GM21390 (cell line): ENCODE results near the gene LGR6.

Experiments
- ATAC-seq: cut with Tn5 transposase; IDR thresholded peaks from one replicate; pipeline ENCODE4 v1.9.1; 2021; ENCODE audit not compliant: unreplicated experiment

Gene LGR6

DNA sequence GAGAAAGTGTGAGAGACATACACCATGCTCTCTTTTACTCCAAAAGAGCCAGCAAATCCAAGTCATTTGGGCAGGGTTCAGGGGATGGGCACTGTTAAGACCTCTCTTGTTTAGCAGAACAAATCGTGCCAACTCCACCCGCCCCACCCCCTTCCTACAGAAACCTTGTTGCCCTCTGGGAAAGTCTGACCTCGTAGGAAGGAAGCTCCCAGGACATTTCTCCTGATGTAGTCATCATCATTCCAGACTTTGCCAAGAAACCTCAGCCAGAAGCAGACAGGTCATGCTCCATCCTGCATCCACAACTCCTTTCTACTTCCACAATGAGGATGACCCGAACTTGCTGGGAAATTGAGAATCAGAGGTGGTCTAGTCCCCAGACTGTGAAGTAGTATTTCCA lies 90.4 kb downstream of the LGR6 start:
- no peak for ATAC-seq

DNA sequence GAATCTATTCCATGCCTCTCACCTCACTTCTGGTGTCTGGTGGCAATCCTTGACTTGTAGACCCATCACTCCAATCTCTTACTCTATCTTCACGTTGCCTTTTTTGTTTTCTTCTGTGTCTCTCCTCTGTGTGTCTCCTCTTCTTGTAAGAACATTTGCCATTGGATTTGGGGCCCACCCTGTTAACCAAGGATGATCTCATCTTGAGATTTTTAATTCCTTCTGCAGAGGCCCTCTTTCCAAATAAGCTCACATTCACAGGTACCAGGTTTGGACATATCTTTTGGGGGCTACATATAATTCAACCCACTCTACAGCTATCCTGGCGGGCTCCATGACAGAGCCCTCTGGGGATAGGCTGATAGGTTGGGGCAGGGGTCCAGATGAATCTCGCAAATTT lies 92.3 kb downstream of the LGR6 start:
- ATAC-seq = no peak

- ATAC-seq = no peak
These were observed 93.1 kb downstream of the LGR6 start for GRCh38 chr1:202286622-202287097.

DNA sequence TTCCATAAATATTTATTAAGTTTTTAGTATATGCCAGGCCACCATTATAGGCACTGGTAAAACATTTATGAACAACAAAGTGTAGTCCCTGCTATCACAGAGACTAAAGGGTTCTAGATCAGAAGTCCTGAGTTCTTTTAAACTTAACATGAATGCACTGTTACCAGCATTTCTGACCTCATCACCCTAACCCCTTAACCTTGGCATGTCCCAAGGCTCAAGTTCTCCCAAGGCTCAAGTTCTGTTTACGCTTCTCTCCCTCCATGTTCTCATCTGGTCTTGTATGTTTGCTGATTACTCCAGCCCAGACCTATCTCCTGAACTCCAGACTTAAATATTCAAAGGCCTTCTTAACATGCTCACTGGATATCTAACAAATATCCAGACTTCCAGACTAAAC lies 93.6 kb downstream of the LGR6 start:
- no peak for ATAC-seq

- no peak for ATAC-seq
These were observed 94.6 kb downstream of the LGR6 start for GRCh38 chr1:202288177-202288576.

DNA sequence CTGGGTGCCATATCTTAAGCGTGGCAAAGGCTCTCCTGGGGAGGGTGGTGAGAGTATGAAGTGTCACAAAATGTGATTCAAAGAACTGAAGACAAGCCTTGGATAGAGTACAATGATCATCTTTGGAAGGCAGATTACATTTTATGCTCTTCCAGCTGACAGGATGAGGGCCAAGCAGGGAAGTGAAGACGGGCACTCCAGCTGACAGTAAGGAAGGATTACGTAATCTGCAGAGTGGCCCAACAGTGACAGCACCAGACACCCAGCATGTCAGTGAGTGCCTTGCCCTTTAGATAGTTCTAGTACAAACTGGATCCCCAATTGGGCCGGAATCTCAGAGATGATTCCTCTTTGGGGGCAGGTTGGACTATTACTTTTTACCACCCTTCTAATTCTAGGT lies 95.4 kb downstream of the LGR6 start:
- no peak for ATAC-seq

DNA sequence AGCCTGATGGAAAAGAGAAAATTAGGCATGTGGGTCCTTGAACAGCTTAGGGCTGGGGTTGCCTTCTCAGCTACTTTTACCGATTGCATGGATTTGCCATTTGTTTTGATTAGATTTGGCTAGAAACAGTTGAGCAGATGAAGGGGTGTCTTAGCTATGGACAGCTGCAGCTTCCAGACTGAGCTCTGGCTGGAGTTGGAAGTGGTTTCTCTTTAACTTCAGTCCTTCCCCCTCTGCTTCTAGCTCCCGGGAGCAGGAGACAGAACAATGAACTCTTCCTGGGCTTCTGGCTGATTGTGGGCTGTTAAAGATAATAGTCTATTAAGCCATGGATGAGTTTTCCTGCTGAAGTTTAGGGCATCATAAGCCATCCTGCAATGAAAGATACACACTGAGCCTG lies 97.4 kb downstream of the LGR6 start:
- ATAC-seq = no peak

- ATAC-seq = no peak
These were observed 98.5 kb downstream of the LGR6 start for GRCh38 chr1:202291961-202292712.

- no peak for ATAC-seq
These were observed 99.2 kb downstream of the LGR6 start for GRCh38 chr1:202292773-202293172.

DNA sequence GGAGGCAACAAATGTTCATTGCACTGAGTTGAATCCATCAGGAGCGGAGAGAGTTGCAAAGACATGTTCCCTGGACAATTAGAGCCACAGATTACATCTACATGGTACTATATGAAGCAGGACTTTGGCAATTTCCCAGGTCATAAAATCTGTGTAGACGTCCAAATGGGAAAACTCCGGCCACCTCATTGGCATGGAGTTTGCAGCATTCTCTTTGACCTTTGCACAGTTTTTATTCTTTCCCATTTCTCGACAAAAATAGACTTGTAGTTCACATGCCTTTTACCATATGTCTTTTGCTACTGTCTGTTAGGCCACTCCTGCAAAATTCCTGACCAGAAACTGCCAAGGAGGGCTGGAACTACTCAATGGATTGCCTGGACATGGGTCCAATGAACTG lies 100.0 kb downstream of the LGR6 start:
- no peak for ATAC-seq

GRCh38 chr1:202302166-202302565 lies 108.6 kb downstream of the LGR6 start:
- no peak for ATAC-seq

DNA sequence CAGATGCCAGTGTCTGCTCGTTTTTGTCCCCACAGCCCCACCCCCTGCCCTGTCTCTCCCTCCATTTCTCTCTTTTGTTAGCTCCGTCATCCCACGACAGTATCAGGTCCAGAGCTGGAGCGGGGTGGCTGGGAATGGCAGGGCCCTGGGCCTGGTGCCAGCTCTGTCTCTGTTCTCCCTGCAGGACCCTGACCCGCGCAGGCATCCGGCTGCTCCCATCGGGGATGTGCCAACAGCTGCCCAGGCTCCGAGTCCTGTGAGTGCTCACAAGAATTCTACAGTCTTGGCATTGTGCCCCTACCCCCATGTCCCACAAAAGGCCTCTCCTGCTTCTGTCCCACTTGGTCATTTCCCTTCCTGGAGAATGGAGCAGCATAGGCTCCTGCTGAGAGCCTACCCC lies 110.8 kb downstream of the LGR6 start:
- ATAC-seq = no peak

DNA sequence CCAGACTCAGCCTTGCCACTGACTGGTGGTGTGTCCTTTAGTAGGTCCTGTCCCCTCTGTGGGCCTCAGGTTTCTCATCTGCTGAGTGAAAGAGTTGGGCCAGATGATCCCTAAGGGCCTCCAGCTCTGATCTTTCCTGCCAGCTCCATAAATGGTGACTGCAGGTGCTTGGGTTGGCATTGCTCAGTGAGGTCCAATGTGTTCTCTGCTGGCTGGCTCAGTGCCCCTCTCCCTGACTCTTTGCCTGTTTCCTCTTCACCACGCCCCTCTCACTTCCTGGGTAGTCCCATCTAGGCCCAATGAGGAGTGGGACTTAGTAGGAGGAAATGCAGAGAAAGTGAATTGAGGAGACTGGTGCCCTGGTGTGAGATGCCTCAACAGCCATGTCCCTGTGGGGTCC lies 111.6 kb downstream of the LGR6 start:
- no peak for ATAC-seq

- ATAC-seq = no peak
These were observed 113.1 kb downstream of the LGR6 start for GRCh38 chr1:202306535-202307345.

- ATAC-seq = no peak
These were observed 116.6 kb downstream of the LGR6 start for GRCh38 chr1:202310071-202310725.

DNA sequence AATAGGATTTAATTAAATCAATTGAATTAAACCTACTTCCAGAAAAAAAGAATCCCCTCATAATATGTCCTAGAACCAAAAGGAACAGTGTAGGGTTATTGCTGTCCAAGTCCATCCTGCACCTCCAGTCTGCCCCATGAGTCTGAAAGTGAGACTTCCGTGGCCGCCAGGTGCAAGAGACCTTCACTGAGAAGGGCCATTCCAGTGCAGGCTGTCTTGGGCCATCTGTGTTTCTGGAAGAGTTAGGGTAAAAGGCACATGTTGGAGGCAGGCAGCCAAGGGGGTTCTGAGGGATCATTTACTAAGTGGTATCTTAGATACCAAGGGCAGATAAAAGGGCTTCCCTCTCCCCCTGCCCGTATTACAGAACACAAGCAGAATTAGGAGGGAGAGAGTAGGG lies 117.1 kb downstream of the LGR6 start:
- ATAC-seq = no peak

GRCh38 chr1:202311875-202312635 lies 118.5 kb downstream of the LGR6 start:
- ATAC-seq = no peak

DNA sequence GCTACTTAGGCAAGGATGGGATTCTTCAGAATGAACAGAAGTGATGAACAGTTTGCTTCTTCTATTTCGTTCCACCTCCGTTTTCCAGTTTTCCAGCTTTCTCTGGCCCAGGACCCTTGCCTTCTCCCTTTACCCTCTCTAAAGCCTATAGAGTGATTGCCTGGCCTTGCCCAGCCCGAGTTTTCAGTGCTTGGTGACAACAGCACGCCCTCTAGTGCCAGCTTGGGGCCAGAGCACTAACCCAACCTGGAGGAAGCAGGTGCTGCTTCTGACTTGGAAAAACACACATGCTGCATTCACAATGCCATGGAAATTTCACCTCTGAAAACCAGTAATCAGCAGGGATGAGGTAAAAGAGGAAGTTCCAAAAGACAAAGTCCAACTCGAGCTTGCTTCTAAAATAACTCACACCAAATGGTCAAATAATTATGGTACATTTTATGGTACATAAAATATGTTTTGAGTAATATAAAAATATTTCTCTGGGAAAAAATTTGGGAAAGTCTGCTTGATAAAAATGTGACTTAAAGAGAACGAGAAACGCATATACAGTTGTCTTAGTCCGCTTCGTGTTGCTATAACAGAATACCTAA lies 122.1 kb downstream of the LGR6 start:
- ATAC-seq = no peak

GRCh38 chr1:202316186-202316585 lies 122.6 kb downstream of the LGR6 start:
- no peak for ATAC-seq
